NT2/D1 (cell line): ENCODE data around the gene SLC27A3.
A peak's percentile ranks its signal among the peaks of the same experiment; 100 is the strongest.

Experiments used
- DNase-seq: peaks from one replicate; pipeline ENCODE4 v3.0.0-alpha.2; 2011; ENCODE audit warnings: low read depth, low spot score
- H3K27me3 ChIP-seq: 2 replicates; pipeline ENCODE4 v1.6.0; 2011; ENCODE audit warnings: mild to moderate bottlenecking; ENCODE audit not compliant: insufficient read length, insufficient read depth
- H3K36me3 ChIP-seq: 2 replicates; pipeline ENCODE4 v1.6.1; 2011; ENCODE audit warnings: mild to moderate bottlenecking, low read length, mixed read lengths; ENCODE audit not compliant: insufficient read depth, insufficient read length
- H3K4me1 ChIP-seq: 2 replicates; pipeline ENCODE4 v1.5.1; 2011; ENCODE audit not compliant: insufficient read depth, insufficient read length
- H3K4me3 ChIP-seq: 2 replicates; pipeline ENCODE4 v1.5.1; 2011; ENCODE audit warnings: low read depth; ENCODE audit not compliant: insufficient read length
- H3K9ac ChIP-seq: 2 replicates; pipeline ENCODE4 v1.6.0; 2011; ENCODE audit warnings: low read depth; ENCODE audit not compliant: insufficient read length
- H3K9me3 ChIP-seq: 2 replicates; pipeline ENCODE4 v1.5.1; 2011; ENCODE audit warnings: mild to moderate bottlenecking, low read length; ENCODE audit not compliant: insufficient read depth
- SUZ12 ChIP-seq: IDR thresholded peaks from 2 replicates; pipeline ENCODE4 v1.6.1; 2011; ENCODE audit not compliant: insufficient read length, insufficient read depth; ENCODE audit errors: extremely low read depth
- YY1 ChIP-seq: IDR thresholded peaks from 2 replicates; pipeline ENCODE4 v1.6.1; 2011; ENCODE audit not compliant: insufficient read length, insufficient read depth
- ZNF274 ChIP-seq: IDR thresholded peaks from 2 replicates; pipeline ENCODE4 v1.6.1; 2011; ENCODE audit warnings: mild to moderate bottlenecking, low read depth, low read length

Gene SLC27A3

GRCh38 chr1:153783233-153784190 is 8.3 kb downstream of the SLC27A3 start:
- H3K4me3 ChIP-seq: peak overlapping the region; percentile 75
- H3K9me3 ChIP-seq: 0 out of 2 replicates have a peak, but pooled peaks cover 4% of the 10 kb centered on the region
- peak overlapping the region; percentile 97 for H3K9ac ChIP-seq
- peaks cover 2% of the 10 kb centered on the region for H3K4me1 ChIP-seq
- H3K27me3 ChIP-seq: no peaks in the 10 kb centered on the region
- DNase-seq: peak; percentile 97
- H3K36me3 ChIP-seq: peaks cover 17% of the 10 kb centered on the region
- TF ChIP-seq ZNF274 (no peak), YY1 (peak; percentile 22)

DNA sequence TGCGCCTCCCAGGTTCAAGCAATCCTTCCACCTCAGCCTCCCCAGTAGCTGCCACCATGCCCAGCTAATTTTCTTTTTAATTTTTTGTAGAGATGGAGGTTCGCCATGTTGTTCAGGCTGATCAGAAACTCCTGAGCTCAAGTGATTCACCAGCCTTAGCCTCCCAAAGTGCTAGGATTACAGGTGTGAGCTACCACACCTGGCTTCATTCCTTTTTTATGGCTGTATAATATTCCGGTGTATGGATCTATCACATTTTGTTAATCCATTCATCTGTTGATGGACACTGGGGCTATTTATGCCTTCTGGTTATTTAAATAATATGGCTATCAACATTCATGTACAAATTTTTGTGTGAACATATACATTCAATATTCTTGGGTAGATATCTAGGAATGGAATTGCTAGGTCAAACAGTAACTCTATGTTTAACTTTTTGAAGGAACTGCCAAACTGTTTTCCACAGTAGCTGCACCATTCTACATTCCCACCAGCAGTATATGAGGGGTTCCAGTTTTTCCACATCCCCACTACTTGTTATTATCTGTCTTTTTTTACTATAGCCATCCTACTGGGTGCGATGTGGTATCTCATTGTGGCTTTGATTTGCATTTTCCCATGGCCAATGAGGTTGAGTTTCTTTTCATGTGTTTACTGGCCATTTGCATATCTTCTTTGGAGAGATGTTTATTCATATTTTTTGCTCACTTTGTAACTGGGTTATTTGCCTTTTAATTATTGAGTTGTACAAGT is 11.0 kb downstream of the SLC27A3 start:
- TF ChIP-seq YY1: no peak
- DNase-seq: no peak
- Histone ChIP-seq H3K36me3 (no peaks in the 10 kb centered on the region), H3K4me1 (peaks cover 2% of the 10 kb centered on the region), H3K4me3 (no peak overlapping the region), H3K27me3 (no peaks in the 10 kb centered on the region), H3K9me3 (0 out of 2 replicates have a peak, but pooled peaks cover 4% of the 10 kb centered on the region), H3K9ac (no peak overlapping the region)

DNA sequence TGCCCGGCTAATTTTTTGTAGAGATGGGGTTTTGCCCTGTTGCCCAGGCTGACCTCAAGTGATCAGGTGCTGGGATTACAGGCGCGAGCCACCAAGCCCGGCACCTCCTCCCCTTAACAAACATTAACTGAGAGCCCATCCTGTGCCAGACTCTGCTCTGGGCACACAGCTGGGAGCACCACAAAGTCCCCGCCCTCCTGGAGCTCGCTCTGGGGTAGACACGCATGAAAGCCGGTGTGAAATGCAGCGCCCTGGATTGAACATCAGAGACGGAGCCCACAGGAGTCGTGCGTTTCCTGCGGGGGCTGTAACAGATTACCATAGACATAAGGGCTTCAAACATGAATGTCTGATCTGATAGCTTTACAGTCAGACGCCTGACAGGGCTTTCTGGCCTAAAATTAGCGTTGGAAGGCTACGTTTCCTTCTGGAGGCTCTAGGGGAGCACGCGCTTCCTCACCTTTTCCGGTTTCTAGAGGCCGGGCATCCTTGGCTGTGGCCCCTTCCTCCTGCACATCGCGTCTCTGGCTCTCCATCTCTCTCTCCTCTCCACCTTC is 14.3 kb downstream of the SLC27A3 start:
- H3K4me3 ChIP-seq: no peak overlapping the region
- no peaks in the 10 kb centered on the region for H3K27me3 ChIP-seq
- TF ChIP-seq SUZ12 (no peak), YY1 (no peak), ZNF274 (no peak)
- H3K4me1 ChIP-seq: peaks cover 15% of the 10 kb centered on the region
- 0 out of 2 replicates have a peak, but pooled peaks cover 4% of the 10 kb centered on the region for H3K9me3 ChIP-seq
- H3K36me3 ChIP-seq: no peaks in the 10 kb centered on the region
- no peak for DNase-seq
- no peak overlapping the region for H3K9ac ChIP-seq

DNA sequence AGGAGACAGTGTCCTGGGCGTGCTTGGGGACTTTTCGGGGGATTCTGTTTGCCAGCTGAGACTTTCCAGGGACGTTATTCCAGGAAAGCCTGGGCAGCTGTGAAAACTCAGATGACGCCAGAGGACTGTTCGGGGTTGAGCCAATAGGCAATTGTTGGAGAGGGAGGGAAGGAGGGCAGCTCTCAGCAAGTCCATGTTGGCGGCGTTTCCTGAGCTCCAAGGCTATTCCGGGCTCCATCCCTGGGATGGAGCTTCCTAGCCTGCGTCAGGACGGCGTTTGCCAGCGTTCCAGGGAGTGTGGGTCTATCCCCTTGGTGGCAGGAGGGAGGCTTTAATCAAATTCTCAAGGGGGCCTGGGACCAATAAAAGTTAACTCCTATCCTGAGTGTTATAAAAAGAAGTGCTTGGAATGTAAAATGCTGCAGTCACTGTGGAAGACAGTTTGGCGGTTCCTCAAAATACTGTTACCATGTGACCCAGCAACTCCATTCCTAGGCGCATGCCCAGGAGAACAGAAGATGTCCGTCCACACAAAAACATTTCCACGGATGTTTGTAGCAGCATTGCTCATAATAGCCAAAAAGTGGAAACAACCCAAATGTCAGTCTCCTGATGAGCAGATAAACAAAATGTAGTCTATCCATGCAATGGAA is 15.2 kb downstream of the SLC27A3 start:
- peaks cover 24% of the 10 kb centered on the region for H3K4me1 ChIP-seq
- no peak overlapping the region for H3K4me3 ChIP-seq
- H3K27me3 ChIP-seq: no peaks in the 10 kb centered on the region
- 0 out of 2 replicates have a peak, but pooled peaks cover 4% of the 10 kb centered on the region for H3K9me3 ChIP-seq
- no peak overlapping the region for H3K9ac ChIP-seq
- H3K36me3 ChIP-seq: no peaks in the 10 kb centered on the region
- DNase-seq: no peak
- TF ChIP-seq SUZ12 (no peak), YY1 (no peak), ZNF274 (no peak)

DNA sequence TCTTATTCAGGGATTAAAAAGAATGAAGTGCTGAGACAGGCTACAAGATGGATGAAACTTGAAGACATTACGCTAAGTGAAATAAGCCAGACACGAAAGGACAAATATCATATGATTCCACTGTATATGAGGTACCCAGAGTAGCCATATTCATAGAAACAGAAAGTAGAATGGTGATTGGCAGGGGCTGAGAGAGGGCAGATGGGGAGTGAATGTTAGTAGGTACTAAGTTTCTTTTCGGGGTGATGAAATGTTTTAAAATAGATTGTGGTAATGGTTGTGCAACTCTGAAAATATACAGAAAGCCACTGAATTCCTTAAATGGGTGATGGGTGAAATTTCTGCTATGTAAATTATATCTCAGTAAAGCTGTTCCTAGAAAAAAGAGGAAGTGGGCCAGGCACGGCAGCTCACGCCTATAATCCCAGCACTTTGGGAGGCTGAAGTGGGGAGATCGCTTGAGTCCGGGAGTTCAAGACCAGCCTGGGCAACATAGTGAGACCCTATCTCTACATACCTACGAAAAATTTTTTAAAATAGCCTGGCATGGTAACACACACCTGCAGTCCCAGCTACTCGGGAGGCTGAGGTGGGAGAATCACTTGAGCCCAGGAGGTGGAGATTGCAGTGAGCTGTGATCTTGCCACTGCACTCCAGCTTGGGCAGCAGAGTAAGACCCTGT is 15.9 kb downstream of the SLC27A3 start:
- Histone ChIP-seq H3K9ac (no peak overlapping the region), H3K27me3 (no peaks in the 10 kb centered on the region), H3K4me1 (peaks cover 24% of the 10 kb centered on the region), H3K4me3 (no peak overlapping the region), H3K9me3 (0 out of 2 replicates have a peak, but pooled peaks cover 3% of the 10 kb centered on the region), H3K36me3 (no peaks in the 10 kb centered on the region)
- TF ChIP-seq SUZ12 (no peak), YY1 (no peak), ZNF274 (no peak)
- no peak for DNase-seq

GRCh38 chr1:153791648-153792253 is 16.5 kb downstream of the SLC27A3 start:
- no peak overlapping the region for H3K9ac ChIP-seq

More at GRCh38 chr1:153791648-153792253, 16.5 kb downstream of the SLC27A3 start:
- TF ChIP-seq ZNF274 (no peak), YY1 (no peak), SUZ12 (no peak)
- DNase-seq: no peak
- no peak overlapping the region for H3K4me3 ChIP-seq
- no peaks in the 10 kb centered on the region for H3K9me3 ChIP-seq
- no peaks in the 10 kb centered on the region for H3K27me3 ChIP-seq
- no peaks in the 10 kb centered on the region for H3K36me3 ChIP-seq
- H3K4me1 ChIP-seq: peaks cover 24% of the 10 kb centered on the region
